GM21529 (cell line): ENCODE data around the gene EID3.

Experiments
- ATAC-seq: cut with Tn5 transposase; IDR thresholded peaks from one replicate; pipeline ENCODE4 v1.9.1; 2021; ENCODE audit not compliant: unreplicated experiment

Gene EID3

GRCh38 chr12:104353012-104353981 lies 49.8 kb downstream of the EID3 start:
- no peak for ATAC-seq

- ATAC-seq: no peak
Measured at GRCh38 chr12:104354167-104354867, 50.8 kb downstream of the EID3 start.
